GM21390 (cell line): Measurements from ENCODE around the gene UBTD2.
A peak's percentile ranks its signal among the peaks of the same experiment; 100 is the strongest.
"Not testable (repeated sequence)": the region's sequence is repeated elsewhere in the genome, so short reads cannot be mapped to it uniquely, and the experiment has no call there.

Experiments
- ATAC-seq: cut with Tn5 transposase; IDR thresholded peaks from one replicate; pipeline ENCODE4 v1.9.1; 2021; ENCODE audit not compliant: unreplicated experiment

The UBTD2 gene

DNA sequence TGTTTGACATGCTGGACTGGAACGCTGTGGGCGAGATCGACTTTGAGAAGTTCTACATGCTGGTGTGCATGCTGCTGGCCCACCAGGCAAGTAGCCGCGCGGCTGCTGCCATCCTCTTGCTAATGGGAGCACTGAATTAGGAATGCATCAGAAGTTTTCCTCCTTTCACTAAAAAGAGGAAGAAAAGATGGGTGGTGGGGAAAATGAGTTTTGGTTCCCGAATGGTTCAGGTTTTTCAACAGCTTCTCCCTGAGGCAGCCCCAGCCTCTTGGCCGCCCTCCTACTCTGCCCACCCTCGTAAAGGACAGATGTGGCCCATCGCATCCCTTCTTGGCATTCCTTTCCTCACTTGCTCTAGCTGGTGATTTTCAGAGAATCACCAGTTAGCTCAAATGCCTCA is 84.1 kb downstream of the UBTD2 start:
- ATAC-seq: no peak

DNA sequence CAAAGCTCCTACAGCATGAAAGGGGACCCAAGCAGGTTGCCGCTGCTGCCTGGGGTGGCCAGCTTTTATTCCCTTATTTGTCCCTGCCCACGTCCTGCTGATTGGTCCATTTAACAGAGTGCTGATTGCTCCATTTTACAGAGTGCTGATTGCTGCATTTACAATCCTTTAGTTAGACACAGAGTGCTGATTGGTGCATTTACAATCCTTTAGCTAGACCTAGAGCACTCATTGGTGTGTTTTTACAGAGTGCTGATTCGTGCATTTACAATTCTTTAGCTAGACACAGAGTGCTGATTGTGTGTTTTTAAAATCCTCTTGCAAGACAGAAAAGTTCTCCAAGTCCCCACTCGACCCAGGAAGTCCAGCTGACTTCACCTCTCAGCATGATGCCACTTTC is 85.8 kb downstream of the UBTD2 start:
- ATAC-seq: not testable (repeated sequence)

DNA sequence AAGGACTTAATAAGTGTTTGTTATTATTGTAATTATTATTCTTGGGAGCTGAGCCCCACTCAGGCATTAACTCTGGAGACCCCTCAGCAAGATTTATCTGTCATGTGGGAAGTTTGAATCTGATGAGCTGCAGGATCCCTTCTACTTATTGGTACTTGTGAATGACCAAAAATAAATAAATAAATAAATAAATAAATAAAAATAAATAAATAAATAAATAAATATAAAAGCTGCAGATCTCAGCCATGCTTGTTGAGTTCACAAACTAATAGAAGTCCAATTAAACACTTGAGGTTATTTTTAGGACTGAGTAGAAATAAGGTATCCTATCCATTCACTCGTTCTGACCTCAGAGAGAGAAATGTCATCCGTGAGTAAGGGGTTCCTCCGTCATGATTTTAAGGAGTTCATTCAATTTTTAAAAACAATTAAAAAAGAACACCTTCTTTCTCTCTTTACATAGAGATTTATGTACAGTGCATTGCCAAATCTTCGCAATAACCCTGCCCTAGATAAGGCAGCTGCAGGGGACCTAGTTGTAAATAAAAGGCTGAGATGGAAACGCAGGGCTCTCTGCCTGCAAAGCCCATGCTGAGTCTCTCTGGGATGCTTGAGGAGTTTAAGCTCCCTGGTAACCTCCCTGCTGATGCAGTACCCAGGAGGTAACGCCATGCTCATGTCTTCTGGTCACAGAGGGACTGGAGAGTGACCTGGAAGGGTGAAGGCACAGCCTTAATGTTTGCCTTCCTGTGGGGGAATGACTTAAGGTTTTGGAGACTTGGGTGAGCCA is 88.4 kb downstream of the UBTD2 start:
- no peak for ATAC-seq

DNA sequence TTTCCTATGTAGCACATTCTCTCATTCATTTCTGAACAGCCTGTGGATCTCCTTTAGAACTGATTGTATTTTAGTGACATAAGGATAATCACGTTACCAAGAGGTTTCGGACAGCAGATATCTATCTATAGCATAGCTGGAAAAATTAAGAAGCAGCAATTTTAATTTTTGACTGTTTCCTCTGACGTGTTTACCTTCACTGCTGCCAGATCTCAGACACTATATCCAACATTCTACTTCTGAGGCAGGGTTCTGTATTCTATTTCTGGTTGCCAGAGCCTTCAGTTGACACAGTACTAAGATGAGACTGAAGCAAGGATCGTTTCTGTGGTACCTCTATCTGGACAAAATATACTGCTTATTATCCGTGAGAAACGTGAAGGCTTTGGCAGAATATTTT is 89.7 kb downstream of the UBTD2 start, which contains the start of gene EFCAB9:
Gene EFCAB9, plus strand, starts transcription at position 301 of the 400 bp plus-strand sequence. Its CDS starts 1 bp downstream, at position 302.
- ATAC-seq: no peak

DNA sequence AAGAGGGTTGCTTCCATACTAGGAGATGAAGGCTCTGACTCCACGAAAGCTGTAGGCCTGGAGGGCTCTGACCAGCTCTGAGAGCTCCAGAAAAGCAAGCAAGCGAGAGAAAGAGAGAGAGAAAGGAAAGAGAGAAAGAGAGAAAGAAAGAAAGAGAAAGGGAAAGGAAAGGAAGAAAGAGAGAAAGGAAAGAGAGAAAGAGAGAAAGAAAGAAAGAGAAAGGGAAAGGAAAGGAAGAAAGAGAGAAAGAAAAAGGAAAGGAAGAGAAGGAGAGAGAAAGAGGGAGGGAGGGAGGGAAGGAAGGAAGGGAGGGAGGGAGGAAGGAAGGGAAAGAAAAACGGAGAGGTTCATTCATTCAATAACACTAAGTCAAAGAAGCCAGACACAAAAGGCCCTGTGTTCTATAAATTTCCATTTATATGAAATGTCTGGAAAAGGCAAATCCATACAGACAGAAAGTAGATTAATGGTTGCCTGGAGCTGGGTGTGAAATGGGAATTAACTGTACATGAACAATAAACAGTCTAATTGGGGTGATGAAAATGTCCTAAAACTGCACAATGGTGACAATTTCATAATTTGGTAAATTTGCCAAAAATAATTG is 93.8 kb downstream of the UBTD2 start:
- ATAC-seq: no peak

DNA sequence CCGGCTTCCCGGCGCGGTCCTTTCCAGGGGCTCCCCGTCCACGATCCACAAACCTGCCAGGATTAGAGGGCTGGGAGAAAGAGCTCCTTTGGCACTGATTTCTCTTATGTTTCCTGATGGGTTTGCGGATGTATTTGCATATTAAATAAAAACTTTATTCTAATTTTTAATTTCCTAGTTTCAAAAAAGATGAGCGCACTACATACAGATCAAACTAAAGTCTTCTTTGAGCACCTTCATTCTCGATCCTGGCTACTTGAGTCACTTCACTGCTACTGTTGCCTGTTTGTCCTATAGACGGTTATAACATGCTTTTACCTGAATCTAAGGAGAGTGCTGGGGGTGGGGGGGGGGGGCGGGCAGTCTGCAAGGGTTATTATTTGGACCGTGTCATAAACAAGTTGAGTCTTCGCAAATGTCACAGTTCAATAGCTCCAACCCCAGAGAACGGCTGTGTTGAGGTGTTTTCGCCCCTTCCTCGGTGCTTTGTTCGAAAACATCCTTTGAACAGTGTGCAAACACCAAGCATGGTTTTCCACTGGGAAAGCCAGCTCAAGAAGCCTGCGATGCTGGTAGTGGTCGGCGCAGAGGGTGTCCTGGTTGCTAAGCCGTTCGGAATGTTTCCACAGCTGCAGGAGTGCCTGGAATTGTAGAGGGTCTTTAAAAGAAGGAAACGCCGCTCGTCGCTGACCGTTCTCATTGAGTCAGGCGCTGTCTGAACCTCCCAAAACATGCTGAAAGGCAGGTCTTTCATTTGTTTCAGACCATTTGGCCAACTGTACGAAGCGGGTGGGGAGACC is 94.5 kb downstream of the UBTD2 start:
- ATAC-seq: no peak

DNA sequence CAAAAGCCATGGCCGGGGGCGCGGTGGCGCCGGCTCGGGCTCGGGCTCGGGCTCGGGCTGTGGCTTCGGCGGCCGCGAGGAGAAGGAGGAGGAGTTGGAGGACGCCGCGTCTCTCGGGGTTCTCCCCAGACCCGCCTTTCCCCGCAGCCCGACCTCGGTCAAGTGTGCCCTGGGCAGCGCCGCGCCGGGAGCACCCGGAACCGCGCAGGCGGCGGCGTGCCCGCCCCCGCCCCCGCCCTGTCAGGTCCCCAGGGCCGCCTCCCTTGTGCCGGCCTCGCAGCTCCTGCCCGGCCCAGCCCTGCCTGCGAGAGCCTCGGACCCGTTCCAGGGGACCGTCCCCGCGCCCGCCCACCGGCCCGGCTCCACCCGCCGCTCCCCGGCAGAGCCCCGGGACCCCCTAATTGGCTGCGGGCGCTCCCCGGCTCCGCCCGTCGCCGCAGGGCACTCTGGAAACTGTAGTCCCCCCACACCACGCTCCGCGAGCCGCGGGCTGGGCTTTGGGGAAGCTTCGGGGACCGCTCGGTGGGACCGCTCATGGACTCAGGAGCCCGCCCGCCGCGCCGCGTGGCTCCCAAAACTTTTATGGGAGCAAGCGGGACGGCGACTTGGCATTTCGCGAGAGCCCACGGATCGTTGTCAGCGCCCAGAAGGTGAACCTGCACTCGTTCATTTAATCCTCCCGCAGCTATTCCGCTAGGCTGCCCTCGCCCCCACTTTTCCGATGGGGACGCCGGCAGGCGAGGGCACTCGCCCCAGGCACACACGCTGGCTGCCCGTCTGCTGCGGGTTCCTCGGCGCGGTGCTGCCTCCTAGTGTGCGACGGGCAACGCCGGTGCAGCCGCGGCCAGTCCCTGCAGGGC is 95.3 kb downstream of the UBTD2 start, which contains the start of gene STK10:
Gene STK10, minus strand, starts transcription at position 192 of the 860 bp plus-strand sequence. Its CDS starts 182 bp downstream, at position 10.
- ATAC-seq: peak; percentile 71

DNA sequence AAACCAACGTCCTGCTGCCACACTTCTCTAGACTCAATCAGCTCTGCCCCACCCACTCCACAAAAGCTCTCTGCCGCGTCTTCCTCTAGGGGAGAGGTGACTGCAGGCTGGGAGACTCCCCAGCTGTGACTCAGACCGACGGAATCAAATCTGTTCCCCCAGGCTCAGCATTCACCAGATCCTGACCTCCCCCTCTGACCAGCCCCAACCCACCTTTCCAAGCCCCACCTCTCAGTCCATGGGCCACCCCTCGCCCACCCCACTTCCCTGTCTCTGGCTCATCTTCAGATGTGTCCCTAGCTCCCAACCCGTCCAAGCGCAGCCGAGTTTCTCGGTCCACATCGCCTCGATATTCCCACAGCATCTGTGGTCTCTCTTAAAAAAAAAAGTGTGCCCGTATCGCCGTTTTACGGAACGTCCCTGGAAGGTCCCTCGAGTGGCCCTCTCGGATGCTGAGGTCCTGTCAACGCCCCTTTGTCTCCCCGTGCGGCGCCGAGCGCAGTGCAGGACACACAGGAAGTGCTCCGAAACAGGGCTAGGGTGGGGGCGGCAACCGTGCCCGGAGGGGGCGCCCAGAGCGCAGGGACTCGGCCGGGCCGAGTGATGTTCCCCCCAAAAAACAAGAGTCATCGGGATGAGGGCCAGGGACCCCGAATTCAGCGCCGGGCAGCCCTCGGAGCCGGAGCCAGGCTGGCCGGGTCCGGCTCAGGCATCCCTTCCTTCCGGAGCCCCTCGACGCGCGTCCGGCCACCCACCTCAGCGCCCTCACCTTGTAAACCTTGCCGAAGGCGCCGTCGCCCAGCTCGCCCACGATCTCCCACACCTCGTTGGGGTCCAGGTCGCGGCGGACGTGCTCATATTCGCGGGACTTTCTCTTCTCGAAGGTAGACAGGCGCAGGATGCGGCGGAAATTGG is 96.2 kb downstream of the UBTD2 start:
- ATAC-seq: peak; percentile 25

DNA sequence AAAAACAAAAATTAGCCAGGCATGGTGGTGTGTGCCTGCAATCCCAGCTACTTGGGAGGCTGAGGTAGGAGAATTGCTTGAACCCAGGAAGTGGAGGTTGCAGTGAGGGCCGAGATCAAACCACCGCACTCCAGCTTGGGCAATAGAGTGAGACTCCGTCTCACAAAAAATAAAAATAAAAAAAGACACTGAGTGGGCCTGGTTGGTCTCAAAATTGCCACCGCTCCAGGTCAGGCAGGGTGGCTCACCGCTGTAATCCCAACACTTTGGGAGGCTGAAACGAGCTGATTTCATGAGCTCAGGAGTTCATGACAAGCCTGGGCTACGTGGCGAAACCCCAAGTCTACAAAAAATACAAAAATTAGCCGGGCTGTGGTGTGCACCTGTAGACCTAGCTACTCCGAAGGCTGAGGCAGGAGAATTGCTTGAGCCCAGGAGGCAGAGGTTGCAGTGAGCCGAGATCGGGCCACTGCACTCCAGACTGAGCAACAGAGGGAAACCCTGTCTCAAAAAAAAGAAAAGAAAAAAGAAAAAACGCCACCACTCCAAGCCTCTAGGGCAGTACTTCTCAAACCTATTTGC is 97.4 kb downstream of the UBTD2 start:
- ATAC-seq: no peak

DNA sequence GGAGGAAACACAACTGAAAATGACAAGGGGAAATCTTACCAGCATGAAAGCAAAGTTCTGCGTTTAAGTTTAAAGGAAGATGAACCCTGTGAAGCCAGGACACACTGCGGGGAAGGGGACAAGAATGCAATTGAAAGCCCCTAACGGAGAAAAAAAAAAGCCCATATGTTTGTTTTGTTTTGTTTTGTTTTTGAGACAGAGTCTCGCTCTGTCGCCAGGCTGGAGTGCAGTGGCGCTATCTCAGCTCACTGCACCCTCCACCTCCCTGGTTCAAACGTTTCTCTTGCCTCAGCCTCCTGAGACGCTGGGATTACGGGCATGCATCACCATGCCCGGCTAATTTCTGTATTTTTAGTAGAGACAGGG is 98.5 kb downstream of the UBTD2 start:
- ATAC-seq: no peak

DNA sequence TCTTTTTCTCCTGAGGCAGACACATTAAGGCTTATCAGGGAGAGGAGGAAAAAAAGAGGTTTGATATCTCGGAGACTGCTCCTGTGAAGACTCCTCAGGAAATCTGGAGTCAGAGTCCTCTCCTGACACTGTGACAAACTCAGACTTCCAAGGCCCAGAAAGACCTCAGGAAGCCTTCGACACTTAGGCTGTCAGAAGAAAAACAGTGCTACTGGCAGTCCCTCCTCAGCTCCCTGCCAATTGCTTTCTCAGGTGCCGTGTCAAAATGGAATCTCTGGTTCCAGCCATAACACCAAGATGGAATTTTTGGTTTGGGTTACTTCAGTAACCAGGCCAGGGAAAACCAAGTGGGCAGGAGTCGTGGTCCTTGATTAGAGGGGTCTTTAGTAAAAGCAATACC is 99.7 kb downstream of the UBTD2 start:
- ATAC-seq: no peak

DNA sequence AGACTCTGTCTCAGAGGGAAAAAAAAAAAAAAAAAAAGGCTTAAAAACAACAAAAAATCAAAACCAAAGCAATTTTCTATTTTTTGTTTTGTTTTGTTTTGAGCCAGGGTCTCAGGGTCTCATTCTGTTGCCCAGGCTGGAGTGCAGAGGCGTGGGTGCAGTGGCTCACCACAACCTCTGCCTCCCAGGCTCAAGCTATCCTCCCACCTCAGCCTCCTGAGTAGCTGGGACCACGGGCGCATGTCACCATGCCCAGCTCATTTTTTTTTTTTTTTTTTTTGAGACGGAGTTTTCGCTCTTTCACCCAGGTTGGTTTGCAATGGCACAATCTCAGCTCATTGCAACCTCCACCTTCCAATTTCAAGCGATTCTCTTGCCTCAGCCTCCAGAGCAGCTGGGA is 101.3 kb downstream of the UBTD2 start:
- ATAC-seq: no peak

DNA sequence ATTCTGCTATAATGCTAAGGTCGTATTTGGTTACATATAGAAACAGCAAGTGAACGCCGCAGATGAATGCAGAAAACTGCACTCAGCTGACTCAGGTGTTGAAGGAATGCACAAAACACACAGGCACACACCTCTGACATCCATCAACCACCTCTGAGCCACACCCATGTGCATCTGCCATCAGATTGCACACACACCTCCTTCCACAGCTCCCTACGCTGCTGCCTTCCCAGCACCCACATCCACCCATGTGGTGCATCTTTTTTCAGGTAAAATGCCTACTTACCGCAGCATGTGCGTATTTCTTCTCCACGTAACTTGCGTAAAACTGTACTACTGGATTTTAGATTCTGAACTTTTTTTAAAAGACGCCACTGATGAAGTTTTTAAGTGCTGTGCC is 102.6 kb downstream of the UBTD2 start:
- ATAC-seq: no peak

DNA sequence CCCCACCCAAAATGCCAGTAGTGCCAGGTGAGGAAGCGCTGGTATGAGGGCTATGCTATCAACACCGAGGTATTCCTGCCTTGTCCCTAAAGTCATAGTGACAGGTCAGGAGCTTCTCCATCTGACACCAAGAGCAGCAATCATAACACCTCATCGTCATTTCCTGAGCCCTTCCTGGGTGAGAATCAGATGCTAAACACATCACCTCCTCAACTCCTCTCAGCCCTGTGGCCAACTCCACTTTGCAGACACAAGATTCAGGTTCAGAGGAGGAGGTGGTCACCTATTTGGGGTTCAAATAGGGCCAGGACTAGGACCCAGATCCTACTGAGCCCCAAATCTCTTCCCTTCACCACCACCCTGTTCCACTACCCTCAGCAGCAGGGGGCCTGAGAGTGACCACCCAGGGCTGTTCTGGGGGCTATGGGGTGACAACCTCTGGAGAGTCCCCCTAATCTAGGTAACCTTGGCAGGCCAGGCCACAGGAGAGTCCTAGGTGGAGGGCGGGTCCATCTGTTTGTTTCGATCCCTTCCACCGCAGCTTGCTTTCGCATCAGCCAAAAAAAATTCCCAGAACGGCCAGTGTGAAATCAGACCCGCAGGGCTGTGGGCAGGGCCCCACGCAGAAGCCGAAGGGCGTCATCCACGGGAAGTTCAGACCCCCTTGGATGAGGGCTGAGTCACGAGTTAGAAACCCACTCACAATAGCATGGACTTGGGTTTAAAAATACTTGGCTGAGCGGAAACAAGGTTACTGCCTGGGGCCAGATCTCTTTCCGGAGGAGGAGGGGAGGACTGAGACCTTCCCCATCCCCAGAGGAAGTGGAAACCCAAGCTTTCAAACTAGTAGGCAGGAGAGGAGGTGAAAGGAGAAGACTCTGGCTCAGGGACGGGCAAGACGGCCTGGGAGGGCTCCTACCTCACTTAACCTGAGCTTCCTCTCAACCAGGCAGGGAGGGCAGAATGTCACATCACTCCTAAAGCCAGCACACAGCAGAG is 104.3 kb downstream of the UBTD2 start:
- peak; percentile 36 for ATAC-seq

DNA sequence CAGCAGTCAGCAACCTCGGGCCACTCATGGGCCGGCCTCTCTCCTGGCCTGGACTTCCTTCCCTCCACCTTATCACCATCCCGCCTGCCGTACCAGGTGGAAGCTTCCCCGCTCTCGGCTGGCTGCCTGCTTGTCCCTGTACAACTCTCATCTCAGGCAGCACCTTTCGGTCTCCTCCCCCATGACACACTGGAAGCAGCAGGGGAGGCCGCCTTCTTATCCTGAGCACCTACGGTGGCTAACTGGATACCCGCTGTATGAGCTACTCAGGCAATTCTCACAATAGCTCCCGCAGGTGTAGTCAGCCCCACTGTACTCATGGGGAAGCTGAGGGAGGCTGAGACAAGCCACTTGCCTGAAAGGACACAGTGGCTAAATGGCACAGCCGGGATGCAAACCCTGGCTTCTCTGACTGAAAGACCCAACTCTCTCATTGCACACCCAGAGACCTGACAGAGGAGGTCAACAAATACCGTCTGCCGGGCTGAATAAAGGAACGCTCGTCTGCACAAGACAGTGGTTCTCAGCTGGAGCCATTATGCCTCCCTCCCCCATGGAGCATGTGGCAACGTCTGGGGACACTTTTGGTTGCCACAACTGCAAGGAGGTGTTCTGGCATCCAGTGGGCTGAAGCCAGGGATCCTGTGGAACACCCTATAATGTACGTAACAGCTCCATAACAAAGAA is 105.1 kb downstream of the UBTD2 start:
- ATAC-seq: no peak

DNA sequence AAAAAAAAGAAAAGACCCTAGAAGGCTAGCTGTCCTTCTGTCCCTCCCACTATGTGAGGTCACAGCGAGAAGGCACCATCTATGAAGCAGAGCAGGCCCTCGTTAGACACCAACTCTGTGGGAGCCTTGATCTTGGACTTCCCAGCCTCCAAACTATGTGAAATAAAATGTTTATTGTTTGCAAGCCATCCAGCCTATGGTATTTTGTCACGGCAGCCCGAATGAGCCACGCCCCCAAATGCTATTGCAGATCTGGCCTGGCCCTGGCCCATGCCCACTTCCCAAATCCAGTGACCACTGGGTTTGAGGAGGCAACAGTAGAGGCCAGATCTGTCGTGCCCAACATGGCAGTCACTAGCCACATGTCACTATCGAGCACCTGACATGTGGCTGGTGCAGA is 106.4 kb downstream of the UBTD2 start:
- ATAC-seq: no peak

DNA sequence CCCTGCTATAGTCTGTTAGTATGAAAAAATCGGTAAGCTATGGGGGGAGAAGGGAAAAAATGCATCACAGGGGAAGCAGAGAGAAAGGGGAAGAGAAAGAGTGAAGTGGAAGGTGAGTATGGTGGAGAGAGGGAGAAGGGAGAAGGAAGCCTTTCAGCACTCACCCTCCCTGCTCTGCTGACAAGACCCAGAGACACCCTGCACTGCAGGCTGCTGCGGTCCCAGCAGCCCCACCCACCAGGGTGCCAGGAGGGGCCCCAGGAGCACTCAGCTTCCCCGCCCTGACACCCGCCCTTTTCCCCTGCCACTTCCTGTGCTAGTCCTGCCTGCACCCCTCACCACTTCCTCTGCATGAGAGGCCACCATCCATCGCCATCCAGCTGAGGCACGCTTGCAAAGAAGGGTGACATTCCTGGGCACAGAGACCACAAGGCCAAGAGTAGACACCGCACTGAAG is 108.3 kb downstream of the UBTD2 start:
- peak; percentile 57 for ATAC-seq
